Ectodermal cell (in vitro differentiated cells): Measurements from ENCODE around the gene AFF2.

Experiments used
- H3K27ac ChIP-seq: 2 replicates; pipeline ENCODE4 v1.7.0; 2013; ENCODE audit warnings: mild to moderate bottlenecking, low read depth, low read length; ENCODE audit not compliant: insufficient read depth, poor library complexity, severe bottlenecking
- H3K27me3 ChIP-seq: 2 replicates; pipeline ENCODE4 v1.7.0; 2013; ENCODE audit warnings: mild to moderate bottlenecking, low read length; ENCODE audit not compliant: insufficient read depth, control insufficient read depth, poor library complexity, severe bottlenecking
- H3K36me3 ChIP-seq: one replicate; pipeline ENCODE4 v1.7.0; 2013; ENCODE audit warnings: low read length; ENCODE audit not compliant: control insufficient read depth, insufficient read depth
- H3K4me1 ChIP-seq: one replicate; pipeline ENCODE4 v1.7.0; 2013; ENCODE audit warnings: low read length; ENCODE audit not compliant: control insufficient read depth, insufficient read depth
- H3K4me3 ChIP-seq: 2 replicates; pipeline ENCODE4 v1.7.0; 2013; ENCODE audit warnings: low read depth, low read length, control low read depth; ENCODE audit not compliant: insufficient read depth
- H3K9me3 ChIP-seq: 2 replicates; pipeline ENCODE4 v1.7.0; 2013; ENCODE audit warnings: mild to moderate bottlenecking, low read length, moderate library complexity; ENCODE audit not compliant: control insufficient read depth
- WGBS, 2 experiments: methylation state at CpG; one replicate each; pipeline ENCODE4 v1.1.7; 2013; ENCODE audit warnings: missing lambda C conversion rate in 2 of 2; 5-methylcytosine and 5-hydroxymethylcytosine counted together

AFF2 gene

DNA sequence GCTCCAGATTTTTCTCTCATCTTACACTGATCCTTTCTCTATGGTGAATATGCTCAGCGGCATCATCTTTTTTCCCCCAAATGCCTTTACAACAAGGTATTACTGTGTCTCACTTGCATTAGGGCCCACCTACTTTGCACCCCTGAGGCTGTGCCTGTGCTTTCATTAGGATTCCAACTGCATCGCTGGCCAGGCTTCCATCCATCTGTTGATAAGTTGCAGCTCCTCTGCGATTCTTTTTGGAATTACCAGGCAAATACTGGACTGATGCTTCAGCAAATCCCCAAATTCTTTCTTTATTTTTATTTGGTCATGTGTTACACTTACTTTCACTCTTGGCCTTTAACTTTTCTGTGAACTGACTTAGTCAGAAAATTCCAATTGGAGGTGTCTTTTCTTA is 77.3 kb downstream of the AFF2 start:
- WGBS, 2 experiments = 88 to 92% methylated on average over 3 of the region's 3 CpGs
- Histone ChIP-seq H3K27me3 (no peaks in the 10 kb centered on the region), H3K4me3 (no peak overlapping the region), H3K9me3 (no peaks in the 10 kb centered on the region), H3K27ac (no peak overlapping the region), H3K36me3 (no peaks in the 10 kb centered on the region), H3K4me1 (no peaks in the 10 kb centered on the region)

- no CpG with 5 or more reads among the region's 1 CpG for WGBS, 2 experiments
- no peak overlapping the region for H3K4me3 ChIP-seq
- no peaks in the 10 kb centered on the region for H3K9me3 ChIP-seq
These were observed 79.6 kb downstream of the AFF2 start for GRCh38 chrX:148580016-148580415.

DNA sequence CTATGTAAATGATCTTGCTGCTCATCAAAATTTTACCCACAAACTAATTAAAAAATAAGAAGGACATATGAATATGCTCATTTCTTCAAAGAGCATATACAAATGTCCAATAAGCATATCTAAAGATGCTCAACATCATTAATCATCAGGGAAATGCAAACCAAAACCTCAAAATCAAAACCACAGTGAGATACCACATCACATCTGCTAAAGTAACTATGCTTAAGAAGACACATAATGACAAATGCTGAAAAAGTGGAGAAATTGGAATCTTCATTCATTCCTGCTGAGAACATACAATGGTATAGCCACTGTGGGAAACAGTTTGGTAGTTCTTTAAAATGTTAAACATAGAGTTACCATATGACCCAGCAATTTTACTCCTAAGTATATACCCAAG is 81.9 kb downstream of the AFF2 start:
- H3K4me3 ChIP-seq = no peak overlapping the region
- no peaks in the 10 kb centered on the region for H3K36me3 ChIP-seq
- H3K9me3 ChIP-seq = no peaks in the 10 kb centered on the region
- H3K27ac ChIP-seq = no peak overlapping the region
- no peaks in the 10 kb centered on the region for H3K27me3 ChIP-seq
- no peaks in the 10 kb centered on the region for H3K4me1 ChIP-seq

More at GRCh38 chrX:148580016-148580415, 79.6 kb downstream of the AFF2 start:
- H3K36me3 ChIP-seq = no peaks in the 10 kb centered on the region
- no peak overlapping the region for H3K27ac ChIP-seq
- H3K4me1 ChIP-seq = no peaks in the 10 kb centered on the region
- no peaks in the 10 kb centered on the region for H3K27me3 ChIP-seq

- Histone ChIP-seq H3K27me3 (no peaks in the 10 kb centered on the region), H3K4me1 (no peaks in the 10 kb centered on the region), H3K36me3 (no peaks in the 10 kb centered on the region), H3K4me3 (no peak overlapping the region), H3K27ac (no peak overlapping the region), H3K9me3 (no peaks in the 10 kb centered on the region)
- WGBS, 2 experiments = 68 to 69% methylated on average over 3 to 6 of the region's 6 CpGs
These were observed 88.4 kb downstream of the AFF2 start for GRCh38 chrX:148588649-148589310.

DNA sequence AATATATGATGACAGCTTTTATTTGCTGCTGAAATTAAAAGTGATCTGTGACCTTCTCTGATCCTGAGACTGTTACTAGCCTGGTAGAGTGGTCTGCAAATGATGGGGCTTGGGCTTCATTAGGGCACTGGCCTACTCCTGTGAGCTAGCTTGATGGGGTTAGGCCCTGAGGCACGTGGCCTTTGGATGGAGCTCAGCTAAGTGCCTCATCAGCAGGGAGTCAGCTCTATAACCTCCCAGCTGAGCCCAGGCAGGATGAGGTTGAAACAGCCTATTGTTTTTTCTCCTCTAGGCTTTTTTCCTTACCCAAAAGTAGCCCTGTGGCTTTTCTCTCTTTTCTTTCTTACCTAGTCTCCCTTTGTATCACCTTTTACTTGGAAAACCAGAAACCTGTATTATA is 92.2 kb downstream of the AFF2 start:
- H3K4me1 ChIP-seq = no peaks in the 10 kb centered on the region
- no peak overlapping the region for H3K27ac ChIP-seq
- no peaks in the 10 kb centered on the region for H3K36me3 ChIP-seq
- H3K4me3 ChIP-seq = no peak overlapping the region
- whole genome bisulfite sequencing, 2 experiments = 20 to 42% methylated on average over 1 of the region's 1 CpG
- H3K9me3 ChIP-seq = no peaks in the 10 kb centered on the region
- H3K27me3 ChIP-seq = no peaks in the 10 kb centered on the region

DNA sequence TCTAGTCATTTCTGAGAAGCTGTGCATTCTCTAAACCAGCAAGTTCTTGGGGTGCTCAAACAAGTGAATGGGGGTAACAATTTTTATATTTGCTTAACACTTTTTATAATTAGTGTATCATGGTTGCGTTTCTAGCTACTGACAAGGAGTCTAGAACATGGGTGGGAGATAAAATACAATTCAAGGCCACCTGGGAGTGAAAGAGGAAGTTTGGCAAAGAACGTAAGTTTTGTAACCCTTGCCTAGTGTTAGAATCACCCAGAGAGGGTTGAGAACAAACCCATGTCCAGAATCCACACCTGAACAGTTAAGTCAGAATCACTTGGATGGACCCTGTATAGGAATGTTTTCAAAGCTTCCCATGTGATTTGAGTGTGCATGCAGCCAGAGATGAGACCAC is 92.7 kb downstream of the AFF2 start:
- WGBS, 2 experiments = 88 to 94% methylated on average over 2 of the region's 2 CpGs
- H3K36me3 ChIP-seq = no peaks in the 10 kb centered on the region
- H3K4me3 ChIP-seq = no peak overlapping the region
- no peaks in the 10 kb centered on the region for H3K9me3 ChIP-seq
- H3K27ac ChIP-seq = no peak overlapping the region
- no peaks in the 10 kb centered on the region for H3K27me3 ChIP-seq
- H3K4me1 ChIP-seq = no peaks in the 10 kb centered on the region

DNA sequence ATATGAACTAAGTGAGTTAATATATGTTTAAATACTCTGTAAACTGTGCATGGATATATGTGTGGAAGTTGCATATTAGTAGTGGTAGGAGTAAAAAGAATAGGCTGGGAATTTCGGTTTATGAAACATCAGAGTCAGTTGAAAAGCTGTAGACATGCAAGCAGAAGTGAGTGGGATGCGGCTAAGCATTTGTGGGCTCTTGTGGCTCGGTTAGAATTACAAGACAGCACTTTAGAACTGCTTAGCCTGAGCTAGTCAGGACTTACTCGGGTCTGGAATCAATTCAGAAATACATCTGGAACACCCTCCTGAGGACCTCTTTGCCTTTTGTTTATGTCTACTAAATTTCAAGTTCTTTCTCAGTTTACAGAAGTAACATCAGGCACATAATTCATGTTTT is 93.6 kb downstream of the AFF2 start:
- H3K27me3 ChIP-seq = no peaks in the 10 kb centered on the region
- WGBS, 2 experiments = 88 to 90% methylated on average over 4 of the region's 4 CpGs
- no peaks in the 10 kb centered on the region for H3K36me3 ChIP-seq
- no peaks in the 10 kb centered on the region for H3K9me3 ChIP-seq
- H3K4me1 ChIP-seq = no peaks in the 10 kb centered on the region
- no peak overlapping the region for H3K4me3 ChIP-seq
- H3K27ac ChIP-seq = no peak overlapping the region

DNA sequence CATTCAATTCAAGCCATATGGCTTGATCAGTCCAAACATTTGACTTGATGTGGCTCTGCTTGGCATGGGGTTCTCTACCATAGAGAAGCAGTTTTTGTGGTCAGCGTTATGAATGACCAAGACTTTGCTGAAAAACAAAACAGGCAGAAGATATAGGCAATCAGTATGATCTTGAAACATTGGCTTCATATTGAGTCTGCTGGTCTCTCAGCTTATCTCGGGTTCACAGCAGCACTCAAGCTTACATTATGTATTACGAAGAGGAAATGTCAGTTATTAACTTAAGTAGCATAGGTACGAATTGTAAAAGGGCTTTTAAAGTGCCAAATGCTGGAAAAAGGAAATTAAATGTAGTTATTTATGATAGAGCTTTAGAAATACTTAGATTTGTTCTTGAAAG is 99.0 kb downstream of the AFF2 start:
- 96 to 100% methylated on average over 4 of the region's 4 CpGs for WGBS, 2 experiments
- H3K4me1 ChIP-seq = no peaks in the 10 kb centered on the region
- no peaks in the 10 kb centered on the region for H3K27me3 ChIP-seq
- no peak overlapping the region for H3K27ac ChIP-seq
- H3K4me3 ChIP-seq = no peak overlapping the region
- no peaks in the 10 kb centered on the region for H3K9me3 ChIP-seq
- H3K36me3 ChIP-seq = no peaks in the 10 kb centered on the region

DNA sequence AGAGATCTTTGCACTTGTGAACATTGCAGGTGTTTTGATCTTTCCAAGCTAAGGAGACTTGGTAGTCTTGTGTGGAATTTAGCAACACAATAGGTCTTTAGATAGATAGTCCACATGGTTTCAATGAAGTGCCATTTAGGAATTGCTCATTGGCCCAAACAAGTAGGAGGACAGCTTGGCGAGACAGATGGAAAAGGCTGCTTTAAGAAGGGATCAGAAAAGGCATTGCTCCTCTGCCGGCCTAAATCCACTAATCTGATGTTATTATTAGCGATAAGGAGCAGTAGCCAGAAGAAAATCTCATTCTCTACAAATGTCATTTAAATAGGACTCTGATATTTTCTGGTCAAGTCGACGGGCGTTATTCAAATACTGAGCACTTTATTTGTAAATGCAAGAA is 99.7 kb downstream of the AFF2 start:
- 85 to 89% methylated on average over 3 to 6 of the region's 6 CpGs for WGBS, 2 experiments
- Histone ChIP-seq H3K27me3 (no peaks in the 10 kb centered on the region), H3K4me1 (no peaks in the 10 kb centered on the region), H3K27ac (no peak overlapping the region), H3K4me3 (no peak overlapping the region), H3K9me3 (no peaks in the 10 kb centered on the region), H3K36me3 (no peaks in the 10 kb centered on the region)

GRCh38 chrX:148600581-148600980 is 100.2 kb downstream of the AFF2 start:
- H3K4me1 ChIP-seq = no peaks in the 10 kb centered on the region
- 95 to 100% methylated on average over 1 to 2 of the region's 2 CpGs for WGBS, 2 experiments
- H3K27me3 ChIP-seq = no peaks in the 10 kb centered on the region
- H3K4me3 ChIP-seq = no peak overlapping the region
- H3K9me3 ChIP-seq = no peaks in the 10 kb centered on the region
- H3K27ac ChIP-seq = no peak overlapping the region
- no peaks in the 10 kb centered on the region for H3K36me3 ChIP-seq

GRCh38 chrX:148601034-148601433 is 100.6 kb downstream of the AFF2 start:
- H3K27me3 ChIP-seq = no peaks in the 10 kb centered on the region
- 80 to 97% methylated on average over 3 to 4 of the region's 4 CpGs for WGBS, 2 experiments

More at GRCh38 chrX:148601034-148601433, 100.6 kb downstream of the AFF2 start:
- H3K36me3 ChIP-seq = no peaks in the 10 kb centered on the region
- no peaks in the 10 kb centered on the region for H3K9me3 ChIP-seq
- no peak overlapping the region for H3K4me3 ChIP-seq
- H3K27ac ChIP-seq = no peak overlapping the region
- H3K4me1 ChIP-seq = no peaks in the 10 kb centered on the region
